Heart right ventricle (tissue), 16 donors: ENCODE results near the gene USP9X. TPM values are rescaled to one million over a fixed set of nuclear protein-coding genes. Genes with fewer than 3 reads are reported as not detected.

ENCODE experiments used
- ATAC-seq, 8 donors: fragments of 200-7000 bp; cut with Tn5 transposase; one replicate each; pipeline ENCODE4 v1.9.1; 2020; ENCODE audit warnings: mild to moderate bottlenecking in 8 of 8, moderate library complexity in 8 of 8, moderate number of reproducible peaks in 1 of 8
- DNase-seq, 2 donors: peaks; one replicate each; pipeline ENCODE4 v3.0.0-alpha.2; 2020
- H3K27ac ChIP-seq, 10 donors: fragments of 200-600 bp; sonication (generic) in 2 of 10; one replicate each; pipeline versions ENCODE4 v1.5.0 to v1.8.0; 2020 to 2022; ENCODE audit warnings: mild to moderate bottlenecking in 3 of 10
- H3K27me3 ChIP-seq, 7 donors: fragments of 200-600 bp; one replicate each; pipeline ENCODE4 v1.8.0; 2021 to 2022; ENCODE audit warnings: mild to moderate bottlenecking in 2 of 7
- H3K36me3 ChIP-seq, 9 donors: fragments of 200-600 bp; sonication (generic) in 1 of 9; one replicate each; pipeline versions ENCODE4 v1.5.0 to v1.8.0; 2020 to 2022; ENCODE audit warnings: mild to moderate bottlenecking in 2 of 9
- H3K4me1 ChIP-seq, 9 donors: fragments of 200-600 bp; sonication (generic) in 1 of 9; one replicate each; pipeline versions ENCODE4 v1.5.0 to v1.8.0; 2020 to 2022; ENCODE audit warnings: mild to moderate bottlenecking in 4 of 9
- H3K4me3 ChIP-seq, 10 donors: fragments of 200-600 bp; sonication (generic) in 2 of 10; one replicate each; pipeline versions ENCODE4 v1.5.0 to v1.8.0; 2020 to 2022; ENCODE audit warnings: mild to moderate bottlenecking in 7 of 10, moderate library complexity in 2 of 10
- H3K9me3 ChIP-seq, 11 donors: fragments of 200-600 bp in 10 of 11; sonication (generic) in 2 of 11; one replicate each; pipeline versions ENCODE4 v1.5.0 to v1.8.0; 2013 to 2022; ENCODE audit warnings: mild to moderate bottlenecking in 2 of 11, control low read depth in 1 of 11, moderate library complexity in 1 of 11
- CTCF ChIP-seq, 9 donors: fragments of 200-600 bp; sonication (generic) in 2 of 9; IDR thresholded peaks; one replicate each; pipeline versions ENCODE4 v1.5.0 to v1.8.0; 2021 to 2022; ENCODE audit warnings: antibody characterized with exemption in 9 of 9, mild to moderate bottlenecking in 5 of 9, moderate library complexity in 1 of 9
- WGBS, 2 donors: extraction: QIAGEN DNeasy Blood & Tissue Kit; methylation state at CpG; one replicate each; pipeline ENCODE4 v1.1.7; 2013; ENCODE audit warnings: inconsistent platforms in 1 of 2; 5-methylcytosine and 5-hydroxymethylcytosine counted together
- intact Hi-C, 10 donors: fragments of 100-400 bp; cut with DNase I; formaldehyde crosslinking; loops; one replicate each; pipeline versions ENCODE4 v1.11.1 to v1.14.2; 2022
- polyA plus RNA-seq, 2 donors: library from polyadenylated mRNA; stranded (reverse); fragments of 200-250 nt; gene quantifications; one replicate each; pipeline ENCODE4 v1.2.3, GENCODE V29; 2013
- total RNA-seq, 10 donors: library from RNA; stranded (reverse); fragmentation: NEBNext Ultra II Directional in 3 of 10; extraction: Animal tissue kit (Norgen Biotek cat#: 25700) in 3 of 10; gene quantifications; one replicate each; pipeline versions ENCODE4 v1.2.1 to v1.2.4, GENCODE V29; 2021 to 2023
- donor health status: Arrhythmogenic right ventricular cardiomyopathy.
- donor health status: ischemic (EF 13 %, LVEDD 7.1; RV severe dilation, severe dysfunction).
- donor health status: healthy with polysubstance abuse.
- donor health status: DM: no; HTN: yes; CAD: no.
- donor health status: DM: no; HTN: no; CAD: no.
- donor health status: ischemic (EF 25% LVEDD 6.9; RV normal size, moderate dysfunction).
- donor health status: ischemic (EF 25% LVEDD 5.7; RV mildly dilated, moderate dysfunction).
- donor health status: healthy.
- donor health status: DM: yes; HTN: yes; CAD: no.
- donor health status: Ischemic cardiomyopathy.
- donor health status: ischemic (EF 35%, LVEDD 5.7; RV mildly dilated, moderate dysfunction).
- donor health status: nonischemic (EF 11% LVEDD 7.7; RV severe dilation, severe dysfunction).
- donor health status: DM: yes; HTN: yes; CAD: no.
- donor health status: PGD.
- donor health status: ischemic (EF 29% LVEDD 5.4; RV normal size, mild dysfunction).
- donor health status: nonischemic (EF 23%, LVEDD 6.1; RV moderate dilation, normal function).

USP9X gene
- total and polyA plus RNA-seq, 12 donors, result 9.0 to 81.3 (median 64.6) TPM

GRCh38 chrX:41133551-41133950, 48.3 kb downstream of the USP9X start:
- DNase-seq (no peak), ATAC-seq (no peak)
- Histone ChIP-seq H3K4me3 (no peak overlapping the region), H3K36me3 (peaks cover 0 to 100% (median 10%) of the 10 kb centered on the region in 9 donors), H3K27me3 (peaks cover 0 to 3% (median 0%) of the 10 kb centered on the region in 7 donors), H3K4me1 (peaks cover 0 to 9% (median 0%) of the 10 kb centered on the region in 9 donors), H3K27ac (no peak overlapping the region), H3K9me3 (no peaks in the 10 kb centered on the region)
- no peak for TF ChIP-seq CTCF (IDR thresholded peaks at IDR 0.05)
- intact Hi-C loops, result no loop called here
- 95 to 96% methylated on average over 6 of the region's 6 CpGs for WGBS, 2 donors

GRCh38 chrX:41137589-41137988, 52.3 kb downstream of the USP9X start:
- H3K36me3 ChIP-seq, result peaks cover 0 to 95% (median 10%) of the 10 kb centered on the region in 9 donors
- no peak overlapping the region for H3K4me3 ChIP-seq
- peaks cover 0 to 10% (median 0%) of the 10 kb centered on the region in 9 donors for H3K4me1 ChIP-seq
- DNase-seq (no peak), ATAC-seq (no peak)
- no peaks in the 10 kb centered on the region for H3K9me3 ChIP-seq
- H3K27me3 ChIP-seq, result peaks cover 0 to 3% (median 0%) of the 10 kb centered on the region in 7 donors
- TF ChIP-seq CTCF (IDR thresholded peaks at IDR 0.05), result peak in 6 of 9 donors; percentile 18 to 39 (median 37)
- intact Hi-C loops, result no loop called here
- H3K27ac ChIP-seq, result no peak overlapping the region

GRCh38 chrX:41142130-41142910, 57.1 kb downstream of the USP9X start:
- no peak overlapping the region for H3K27ac ChIP-seq
- no peak for TF ChIP-seq CTCF (IDR thresholded peaks at IDR 0.05)
- DNase-seq (no peak), ATAC-seq (no peak)
- H3K36me3 ChIP-seq, result peaks cover 0 to 95% (median 0%) of the 10 kb centered on the region in 9 donors
- H3K4me1 ChIP-seq, result peaks cover 0 to 10% (median 0%) of the 10 kb centered on the region in 9 donors
- no peaks in the 10 kb centered on the region for H3K9me3 ChIP-seq
- 89 to 95% methylated on average over 5 of the region's 5 CpGs for WGBS, 2 donors
- intact Hi-C loops, result no loop called here
- H3K27me3 ChIP-seq, result peaks cover 0 to 7% (median 0%) of the 10 kb centered on the region in 7 donors
- H3K4me3 ChIP-seq, result no peak overlapping the region

GRCh38 chrX:41144873-41145272, 59.6 kb downstream of the USP9X start:
- no peaks in the 10 kb centered on the region for H3K4me1 ChIP-seq
- DNase-seq (no peak), ATAC-seq (no peak)
- peaks cover 0 to 100% (median 9%) of the 10 kb centered on the region in 9 donors for H3K36me3 ChIP-seq
- TF ChIP-seq CTCF (IDR thresholded peaks at IDR 0.05), result no peak
- no peak overlapping the region for H3K4me3 ChIP-seq
- H3K9me3 ChIP-seq, result no peaks in the 10 kb centered on the region
- H3K27ac ChIP-seq, result no peak overlapping the region
- intact Hi-C loops, result no loop called here
- WGBS, 2 donors, result 58 to 60% methylated on average over 2 of the region's 2 CpGs
- peaks cover 0 to 7% (median 0%) of the 10 kb centered on the region in 7 donors for H3K27me3 ChIP-seq
